ENCODE data around the gene EPB41. TPM values are rescaled to one million over a fixed set of nuclear protein-coding genes. Genes with fewer than 3 reads are reported as not detected.
"Not testable (repeated sequence)": the region's sequence is repeated elsewhere in the genome, so short reads cannot be mapped to it uniquely, and the experiment has no call there.

EPB41 gene
- total and polyA plus RNA-seq, 9 donors: 11.2 to 56.4 (median 29.9) TPM

DNA sequence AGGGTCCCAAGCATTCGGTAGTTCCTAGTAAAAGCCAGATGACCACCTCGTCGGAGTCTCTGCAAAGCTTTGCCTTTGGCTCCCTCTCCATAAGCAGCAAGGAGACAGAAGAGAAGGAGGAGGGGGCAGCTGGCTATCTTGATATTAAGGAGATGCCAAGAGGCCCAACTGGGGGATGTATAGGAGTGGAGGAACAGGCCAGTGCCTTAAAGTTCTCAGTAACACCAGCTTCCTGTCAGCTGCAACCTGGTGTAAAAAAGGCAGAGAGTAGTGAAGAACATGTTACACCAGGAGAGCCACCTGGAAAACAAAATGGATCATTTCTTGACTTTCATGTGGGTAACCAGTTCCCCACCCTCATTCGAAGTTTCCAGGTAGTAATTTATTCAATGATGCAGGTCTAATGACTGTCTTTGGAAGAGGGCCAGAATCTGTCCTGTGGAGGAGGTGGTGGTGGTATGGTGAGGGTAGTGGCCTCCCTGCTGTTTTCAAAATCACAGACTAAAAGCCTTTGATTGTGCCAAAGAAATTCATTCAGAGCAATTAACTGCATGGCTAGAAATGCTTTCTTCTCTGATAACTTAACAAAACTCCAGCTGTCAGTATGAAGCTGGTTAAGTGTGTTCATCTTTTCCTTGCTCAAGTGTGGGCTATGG lies 182.0 kb downstream of the EPB41 start:
- 48 to 55% (median 54%) methylated on average over 4 of the region's 4 CpGs for WGBS, 3 donors
- Histone ChIP-seq H3K36me3 (no peaks in the 10 kb centered on the region), H3K9me3 (no peaks in the 10 kb centered on the region), H3K27me3 (no peaks in the 10 kb centered on the region), H3K4me1 (ENCODE audit: insufficient read depth) (no peaks in the 10 kb centered on the region), H3K4me3 (no peak overlapping the region), H3K27ac (no peak overlapping the region)
- intact Hi-C loops (cut with DNase I): no loop called here
- no peak for DNase-seq
- TF ChIP-seq POLR2A (IDR thresholded peaks at IDR 0.05) (no peak), EP300 (IDR thresholded peaks at IDR 0.05) (no peak)

DNA sequence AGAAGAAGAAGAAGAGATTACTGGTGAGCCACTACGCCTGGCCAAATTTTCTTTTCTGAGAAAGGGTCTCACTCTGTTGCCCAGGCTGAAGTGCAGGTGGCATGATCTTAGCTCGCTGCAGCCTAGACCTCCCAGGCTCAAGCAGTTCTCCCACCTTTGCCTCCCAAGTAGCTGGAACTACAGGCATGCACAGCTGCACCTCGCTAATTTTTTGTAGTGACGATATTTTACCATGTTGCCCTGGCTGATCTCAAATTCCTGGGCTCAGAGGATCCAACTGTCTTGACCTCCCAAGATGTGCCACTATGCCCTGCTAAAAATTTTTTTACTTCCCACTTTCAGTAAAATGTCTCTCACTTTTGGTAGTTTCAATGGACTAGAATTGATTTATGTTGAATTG lies 184.9 kb downstream of the EPB41 start:
- intact Hi-C loops (cut with DNase I): no loop called here
- H3K27ac ChIP-seq: no peak overlapping the region
- WGBS, 3 donors: 45 to 63% (median 48%) methylated on average over 4 of the region's 4 CpGs
- no peaks in the 10 kb centered on the region for H3K4me1 ChIP-seq (ENCODE audit: insufficient read depth)
- no peaks in the 10 kb centered on the region for H3K9me3 ChIP-seq
- no peaks in the 10 kb centered on the region for H3K36me3 ChIP-seq
- no peak for TF ChIP-seq POLR2A (IDR thresholded peaks at IDR 0.05)
- TF ChIP-seq CTCF (IDR thresholded peaks at IDR 0.05): no peak
- no peak for TF ChIP-seq EP300 (IDR thresholded peaks at IDR 0.05)
- no peak overlapping the region for H3K4me3 ChIP-seq
- DNase-seq: no peak
- no peaks in the 10 kb centered on the region for H3K27me3 ChIP-seq

DNA sequence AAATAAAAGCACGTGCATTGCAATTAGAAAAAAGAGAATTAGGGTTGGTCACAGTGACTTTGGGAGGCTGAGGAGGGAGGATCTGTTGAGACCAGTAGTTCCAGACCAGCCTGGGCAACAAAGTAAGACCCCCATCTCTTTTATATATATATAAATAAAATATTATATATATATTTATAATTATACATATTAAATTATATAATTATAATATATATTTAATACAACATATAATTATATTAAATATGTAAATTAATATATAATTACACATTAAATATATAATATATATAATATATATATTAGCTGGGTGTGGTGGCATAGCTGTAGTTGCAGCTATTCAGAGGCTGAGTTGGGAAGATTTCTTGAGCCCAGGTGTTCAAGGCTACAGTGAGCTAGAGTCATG lies 186.1 kb downstream of the EPB41 start:
- H3K36me3 ChIP-seq: no peaks in the 10 kb centered on the region

GRCh38 chr1:29105822-29106221 lies 191.5 kb downstream of the EPB41 start:
- no peak overlapping the region for H3K27ac ChIP-seq
- no peaks in the 10 kb centered on the region for H3K9me3 ChIP-seq
- TF ChIP-seq EP300 (IDR thresholded peaks at IDR 0.05) (no peak), CTCF (IDR thresholded peaks at IDR 0.05) (no peak), POLR2A (IDR thresholded peaks at IDR 0.05) (no peak)
- intact Hi-C loops (cut with DNase I): no loop called here
- 84 to 87% (median 84%) methylated on average over 6 of the region's 6 CpGs for WGBS, 3 donors
- H3K36me3 ChIP-seq: no peaks in the 10 kb centered on the region
- no peaks in the 10 kb centered on the region for H3K27me3 ChIP-seq
- no peaks in the 10 kb centered on the region for H3K4me1 ChIP-seq (ENCODE audit: insufficient read depth)
- no peak overlapping the region for H3K4me3 ChIP-seq
- no peak for DNase-seq

More for the DNA sequence above, 186.1 kb downstream of the EPB41 start:
- H3K4me1 ChIP-seq (ENCODE audit: insufficient read depth): no peaks in the 10 kb centered on the region
- DNase-seq: no peak
- no peaks in the 10 kb centered on the region for H3K27me3 ChIP-seq
- TF ChIP-seq POLR2A (IDR thresholded peaks at IDR 0.05) (no peak), EP300 (IDR thresholded peaks at IDR 0.05) (no peak), CTCF (IDR thresholded peaks at IDR 0.05) (no peak)
- H3K9me3 ChIP-seq: no peaks in the 10 kb centered on the region
- WGBS, 3 donors: 89 to 92% (median 90%) methylated on average over 1 of the region's 1 CpG
- intact Hi-C loops (cut with DNase I): no loop called here
- H3K4me3 ChIP-seq: no peak overlapping the region
- H3K27ac ChIP-seq: no peak overlapping the region

DNA sequence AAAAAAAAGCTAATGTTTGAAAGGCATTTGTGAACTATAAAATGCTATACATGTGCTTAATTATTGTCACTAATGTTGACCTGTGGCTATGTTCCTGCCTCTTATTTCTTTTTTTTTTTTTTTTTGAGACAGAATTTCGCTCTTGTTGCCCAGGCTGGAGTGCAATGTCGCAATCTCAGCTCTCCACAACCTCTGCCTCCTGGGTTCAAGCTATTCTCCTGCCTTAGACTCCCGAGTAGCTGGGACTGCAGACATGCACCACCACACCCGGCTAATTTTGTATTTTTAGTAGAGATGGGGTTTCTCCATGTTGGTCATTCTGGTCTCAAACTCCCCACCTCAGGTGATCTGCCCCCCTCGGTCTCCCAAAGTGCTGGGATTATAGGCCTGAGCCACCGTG lies 193.7 kb downstream of the EPB41 start:
- H3K4me3 ChIP-seq; DNase-seq; H3K27me3 ChIP-seq; intact Hi-C loops (cut with DNase I); H3K27ac ChIP-seq; H3K4me1 ChIP-seq (ENCODE audit: insufficient read depth); H3K36me3 ChIP-seq; H3K9me3 ChIP-seq: not testable (repeated sequence)
- WGBS, 3 donors: 93 to 98% (median 95%) methylated on average over 6 of the region's 6 CpGs

All from ovary (tissue), 9 donors.